Lung microvascular endothelial cell (primary cell): ENCODE data around the gene CDRT15. TPM values are rescaled to one million over a fixed set of nuclear protein-coding genes. Genes with fewer than 3 reads are reported as not detected.
"Not testable (repeated sequence)": the region's sequence is repeated elsewhere in the genome, so short reads cannot be mapped to it uniquely, and the experiment has no call there.

Experiments
- DNase-seq, 2 donors: peaks; one replicate each; pipeline versions ENCODE4 v3.0.0 to v3.0.0-alpha.2; 2010; ENCODE audit warnings: low read depth in 2 of 2
- total RNA-seq: library from RNA; depleted of rRNA; stranded (reverse); fragments of >200 nt; gene quantifications from 2 replicates; pipeline ENCODE4 v1.2.1, GENCODE V29; 2014

Gene CDRT15
- total RNA-seq, 1 donor from 2014 or later = not detected

DNA sequence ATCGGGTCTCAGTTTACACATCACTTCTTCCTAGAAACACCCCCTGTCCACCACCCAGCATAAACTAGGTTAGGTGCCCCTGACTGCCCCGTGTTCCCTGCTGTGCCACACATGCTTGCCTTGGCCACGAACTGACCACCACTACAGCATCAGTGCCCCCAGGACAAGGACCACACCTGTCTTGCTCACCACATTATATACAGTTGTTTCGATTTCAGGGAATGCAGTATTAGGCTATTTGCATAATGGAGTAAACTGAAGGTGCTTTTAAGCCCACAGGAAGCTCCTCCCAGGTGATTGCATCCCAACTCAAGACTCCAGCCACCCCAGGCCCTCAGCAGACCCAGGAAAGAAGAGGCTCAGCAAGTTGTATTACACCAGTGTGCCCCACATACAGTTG, 50.2 kb downstream of the CDRT15 start:
- not testable (repeated sequence) for DNase-seq

Other genes starting within 250 kb of the CDRT15 start
- gene COX10, start 167.4 kb downstream of the CDRT15 start, total RNA-seq = 8.7 and 10.7 TPM in 2 replicates
- 0.22 and 1.6 TPM in 2 replicates for gene HS3ST3B1, start 64.2 kb upstream of the CDRT15 start, total RNA-seq